Activated naive CD8-positive, alpha-beta T cell treated with anti-CD3 and anti-CD28 coated beads, Interleukin-2, amount 50 U/mL, for 24 hours (primary cell): Measurements from ENCODE around the gene CD81.
"Not testable (repeated sequence)": the region's sequence is repeated elsewhere in the genome, so short reads cannot be mapped to it uniquely, and the experiment has no call there.

Experiments used
- ATAC-seq: fragments of 150-1000 bp; cut with Tn5 transposase; one replicate; pipeline ENCODE4 v1.10.0; 2021
- DNase-seq: peaks from one replicate; pipeline ENCODE4 v3.0.0; 2021
- H3K27ac Mint-ChIP-seq: one replicate; pipeline ENCODE4 v1.8.0; 2021; ENCODE audit warnings: mild to moderate bottlenecking, mixed read lengths
- H3K27me3 Mint-ChIP-seq: one replicate; pipeline ENCODE4 v1.8.0; 2021; ENCODE audit warnings: mixed read lengths
- H3K36me3 Mint-ChIP-seq: one replicate; pipeline ENCODE4 v1.8.0; 2021; ENCODE audit warnings: low read depth, mixed read lengths
- H3K4me1 Mint-ChIP-seq: one replicate; pipeline ENCODE4 v1.8.0; 2021; ENCODE audit warnings: mixed read lengths
- H3K4me3 Mint-ChIP-seq: one replicate; pipeline ENCODE4 v1.8.0; 2021; ENCODE audit warnings: mild to moderate bottlenecking, moderate library complexity, mixed read lengths
- H3K9me3 Mint-ChIP-seq: one replicate; pipeline ENCODE4 v1.8.0; 2021; ENCODE audit warnings: mixed read lengths

The CD81 gene

DNA sequence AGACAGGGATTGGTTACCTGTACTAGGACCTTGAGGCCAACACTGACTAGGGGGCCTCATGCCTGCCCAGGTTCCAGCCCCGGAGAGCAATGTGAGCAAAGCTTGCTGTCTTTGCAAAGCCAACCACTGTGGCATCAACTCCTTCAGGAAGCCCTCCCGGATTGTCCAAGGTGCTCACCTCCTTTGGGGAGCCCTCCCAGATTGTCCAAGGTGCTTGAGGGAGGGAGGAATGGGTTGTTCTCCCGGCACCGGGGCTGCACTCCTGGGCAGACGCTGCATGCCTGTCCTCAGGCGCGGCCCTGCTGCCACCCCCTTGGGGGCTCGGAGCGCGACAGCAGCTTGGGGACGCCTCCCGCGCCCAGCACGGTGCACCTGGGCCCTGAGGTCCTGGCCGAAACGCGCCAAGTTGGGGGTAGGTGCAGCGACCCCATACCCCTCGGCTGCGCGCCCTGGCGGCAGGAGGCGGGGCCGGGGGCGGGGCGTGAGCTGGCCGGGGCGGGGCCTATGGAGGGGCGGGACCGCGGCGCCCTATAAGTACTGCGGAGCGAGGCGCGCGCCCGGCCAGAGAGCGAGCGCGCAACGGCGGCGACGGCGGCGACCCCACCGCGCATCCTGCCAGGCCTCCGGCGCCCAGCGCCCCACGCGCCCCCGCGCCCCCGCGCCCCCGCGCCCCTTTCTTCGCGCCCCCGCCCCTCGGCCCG is at the start of gene CD81:
Gene CD81 (plus strand): TSS at position 560 of the 701 bp plus-strand sequence. CDS start 240 bp downstream, outside the sequence.
- Mint-ChIP-seq H3K27ac (peak within 1 kb of the TSS; percentile 82), H3K27me3 (no peaks in the 10 kb centered on the region), H3K9me3 (no peaks in the 10 kb centered on the region), H3K4me1 (peaks cover 28% of the 10 kb centered on the region), H3K36me3 (no peaks in the 10 kb centered on the region), H3K4me3 (peak within 1 kb of the TSS; percentile 89)
- peak; percentile 62 for ATAC-seq
- DNase-seq = peak; percentile 67

GRCh38 chr11:2328021-2328420 is 49.1 kb upstream of the CD81 start:
- Mint-ChIP-seq H3K36me3 (no peaks in the 10 kb centered on the region), H3K9me3 (peaks cover under 1% of the 10 kb centered on the region), H3K27me3 (peaks cover 15% of the 10 kb centered on the region), H3K4me3 (no peak overlapping the region), H3K4me1 (no peaks in the 10 kb centered on the region), H3K27ac (no peak overlapping the region)
- no peak for DNase-seq
- no peak for ATAC-seq

DNA sequence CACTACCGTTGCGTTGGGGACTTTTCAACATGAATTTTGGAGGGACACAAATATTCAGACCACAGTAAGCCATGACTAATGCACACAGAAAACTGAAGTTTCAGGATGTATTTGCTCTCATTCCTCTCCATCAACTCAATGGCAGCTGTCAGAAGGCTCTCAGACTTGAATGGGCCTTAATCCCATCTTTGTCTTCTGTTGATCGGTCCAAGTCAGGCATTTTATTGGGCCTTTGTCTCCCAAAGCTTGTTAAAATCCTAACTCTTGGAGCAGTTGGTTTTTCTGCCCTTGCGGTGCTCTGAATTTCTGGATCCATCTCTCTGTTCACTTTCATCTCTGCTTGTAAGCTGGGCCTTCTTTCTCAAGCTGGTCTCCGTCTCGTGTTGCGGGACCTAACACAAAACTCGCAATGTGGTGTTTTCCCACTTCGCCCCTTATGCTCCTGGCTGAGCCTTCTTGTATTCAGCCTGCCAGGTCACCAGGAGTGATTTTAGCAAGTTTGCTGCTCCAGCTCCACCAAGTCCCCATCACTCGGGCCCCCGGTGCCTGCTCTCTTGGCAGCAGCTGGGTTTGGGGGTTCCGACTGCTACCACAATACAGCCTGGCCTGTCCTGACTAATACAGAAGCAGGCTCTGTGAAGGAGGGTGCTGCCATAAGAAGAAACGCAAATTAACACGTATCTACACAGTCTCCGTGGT is 48.3 kb upstream of the CD81 start:
- H3K27ac Mint-ChIP-seq = no peak overlapping the region
- H3K4me1 Mint-ChIP-seq = no peaks in the 10 kb centered on the region

DNA sequence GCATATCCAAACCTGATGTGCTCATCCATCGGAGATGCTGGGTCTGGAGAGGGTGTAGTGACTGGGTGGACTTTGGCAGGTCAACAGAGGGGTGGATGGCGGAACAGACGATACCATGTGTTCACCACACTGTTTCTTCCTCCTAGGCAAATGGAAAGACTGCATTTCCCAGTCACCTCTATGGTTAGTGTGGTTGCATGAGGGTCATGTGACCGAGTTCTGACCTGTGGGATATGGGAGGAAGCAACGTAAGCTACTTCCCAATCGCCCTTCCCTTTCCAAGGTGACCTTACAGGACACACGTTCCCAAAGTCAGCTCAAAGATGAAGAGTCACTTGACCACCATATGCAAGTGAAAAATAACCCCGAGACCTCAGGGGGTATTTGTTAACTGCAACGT is 47.6 kb upstream of the CD81 start:
- Mint-ChIP-seq H3K4me3 (no peak overlapping the region), H3K4me1 (no peaks in the 10 kb centered on the region), H3K27me3 (peaks cover 15% of the 10 kb centered on the region), H3K27ac (no peak overlapping the region), H3K36me3 (no peaks in the 10 kb centered on the region), H3K9me3 (no peaks in the 10 kb centered on the region)
- ATAC-seq (no peak), DNase-seq (no peak)

More for the DNA sequence above, 48.3 kb upstream of the CD81 start:
- Mint-ChIP-seq H3K9me3 (no peaks in the 10 kb centered on the region), H3K36me3 (no peaks in the 10 kb centered on the region), H3K27me3 (peaks cover 15% of the 10 kb centered on the region), H3K4me3 (no peak overlapping the region)
- DNase-seq = no peak
- ATAC-seq = no peak

DNA sequence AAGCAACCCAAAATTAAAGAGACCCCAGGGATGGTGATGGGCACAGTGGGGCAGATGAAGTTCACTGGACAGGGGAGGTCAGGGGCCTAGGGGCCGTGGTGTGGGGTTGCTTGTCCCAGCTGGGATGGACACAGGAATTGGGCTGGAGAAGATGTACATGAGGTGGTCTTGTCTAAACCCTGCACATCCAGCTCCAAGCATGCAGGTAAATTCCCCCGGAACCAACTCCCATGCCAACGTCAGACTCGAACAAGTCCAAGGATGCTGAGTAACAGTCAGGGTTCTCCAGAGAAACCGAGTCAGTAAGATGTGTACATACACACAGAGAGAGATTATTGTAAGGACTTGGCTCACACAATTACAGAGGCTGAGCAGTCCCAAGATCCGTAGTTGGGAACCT is 46.4 kb upstream of the CD81 start:
- H3K9me3 Mint-ChIP-seq = no peaks in the 10 kb centered on the region
- no peak for ATAC-seq
- no peak overlapping the region for H3K4me3 Mint-ChIP-seq
- no peak for DNase-seq
- no peak overlapping the region for H3K27ac Mint-ChIP-seq
- no peaks in the 10 kb centered on the region for H3K4me1 Mint-ChIP-seq
- H3K36me3 Mint-ChIP-seq = no peaks in the 10 kb centered on the region
- H3K27me3 Mint-ChIP-seq = peaks cover 15% of the 10 kb centered on the region

GRCh38 chr11:2331404-2331803 is 45.7 kb upstream of the CD81 start:
- Mint-ChIP-seq H3K4me3 (no peak overlapping the region), H3K27ac (no peak overlapping the region), H3K4me1 (no peaks in the 10 kb centered on the region), H3K36me3 (no peaks in the 10 kb centered on the region), H3K27me3 (peaks cover 15% of the 10 kb centered on the region), H3K9me3 (no peaks in the 10 kb centered on the region)
- ATAC-seq = no peak
- no peak for DNase-seq

GRCh38 chr11:2332569-2332968 is 44.5 kb upstream of the CD81 start:
- H3K27ac Mint-ChIP-seq, ATAC-seq, H3K4me3 Mint-ChIP-seq, DNase-seq, H3K36me3 Mint-ChIP-seq, H3K9me3 Mint-ChIP-seq, H3K4me1 Mint-ChIP-seq: not testable (repeated sequence)
- peaks cover 24% of the 10 kb centered on the region for H3K27me3 Mint-ChIP-seq

DNA sequence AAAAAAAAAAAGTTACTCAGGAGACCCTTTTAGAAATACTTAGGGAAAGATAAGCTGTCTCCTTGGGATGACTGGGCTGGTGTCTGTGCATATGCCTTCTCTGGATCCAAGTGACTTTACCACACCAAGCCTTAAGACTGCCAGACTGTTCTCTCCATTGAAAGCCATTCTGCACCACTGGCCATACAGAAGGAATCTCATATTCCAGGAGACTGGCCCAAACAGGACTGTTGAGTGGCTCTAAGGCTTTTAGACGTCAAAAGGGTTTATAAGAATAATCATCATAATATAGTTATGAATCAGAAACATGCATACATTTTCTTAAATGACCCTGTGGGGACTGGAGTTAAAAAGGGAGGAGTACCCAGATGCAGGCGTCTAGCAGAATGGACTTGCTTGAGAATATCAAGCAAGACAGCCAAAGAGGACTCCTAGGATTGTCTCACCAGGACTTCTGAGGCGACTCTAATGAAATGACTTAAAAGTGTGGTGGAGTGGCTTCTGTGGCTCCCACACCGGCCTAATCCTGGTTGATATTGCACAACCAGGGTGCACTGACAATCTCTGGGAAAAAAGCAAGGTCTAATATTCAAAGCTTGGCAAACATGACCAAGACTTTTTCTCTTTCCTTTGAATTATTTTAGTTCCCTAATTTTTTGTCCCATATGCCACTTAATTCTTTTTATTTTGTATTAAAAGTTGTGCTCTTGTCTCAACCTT is 43.5 kb upstream of the CD81 start:
- H3K9me3 Mint-ChIP-seq, H3K4me3 Mint-ChIP-seq, H3K27ac Mint-ChIP-seq, DNase-seq, H3K36me3 Mint-ChIP-seq, ATAC-seq, H3K4me1 Mint-ChIP-seq: not testable (repeated sequence)
- H3K27me3 Mint-ChIP-seq = peaks cover 26% of the 10 kb centered on the region

DNA sequence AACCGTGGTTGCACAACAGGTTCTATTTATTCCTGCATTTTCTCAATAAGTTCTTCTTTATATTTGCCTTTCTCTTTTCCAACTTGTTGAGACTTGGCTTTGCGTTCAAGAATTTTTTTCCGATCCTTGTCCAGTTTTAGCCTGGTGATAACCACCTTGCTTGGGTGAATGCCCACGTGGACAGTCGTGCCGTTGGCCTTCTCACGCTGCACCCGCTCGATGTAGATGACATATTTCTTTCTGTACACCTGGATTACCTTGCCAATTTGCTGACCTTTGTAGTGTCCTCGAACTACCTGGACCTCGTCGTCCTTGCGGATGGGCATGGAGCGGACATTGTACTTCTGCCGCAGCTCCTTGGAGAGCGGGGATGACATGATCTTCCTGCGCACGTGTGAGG is 41.8 kb upstream of the CD81 start:
- H3K4me1 Mint-ChIP-seq, H3K4me3 Mint-ChIP-seq, ATAC-seq, H3K9me3 Mint-ChIP-seq, H3K36me3 Mint-ChIP-seq, DNase-seq, H3K27ac Mint-ChIP-seq: not testable (repeated sequence)
- peaks cover 27% of the 10 kb centered on the region for H3K27me3 Mint-ChIP-seq

- H3K27me3 Mint-ChIP-seq = peaks cover 19% of the 10 kb centered on the region
- not testable (repeated sequence) for H3K9me3 Mint-ChIP-seq, ATAC-seq, H3K27ac Mint-ChIP-seq, H3K36me3 Mint-ChIP-seq, H3K4me3 Mint-ChIP-seq, DNase-seq, H3K4me1 Mint-ChIP-seq
Observed at GRCh38 chr11:2338760-2339159, 38.4 kb upstream of the CD81 start.

- Mint-ChIP-seq H3K36me3 (no peaks in the 10 kb centered on the region), H3K27me3 (peaks cover 11% of the 10 kb centered on the region), H3K27ac (no peak overlapping the region), H3K9me3 (peaks cover 6% of the 10 kb centered on the region), H3K4me1 (no peaks in the 10 kb centered on the region), H3K4me3 (no peak overlapping the region)
- ATAC-seq (no peak), DNase-seq (no peak)
Observed at GRCh38 chr11:2342557-2342956, 34.6 kb upstream of the CD81 start.

- H3K27ac Mint-ChIP-seq = no peak overlapping the region
- no peak for ATAC-seq
- H3K4me1 Mint-ChIP-seq = no peaks in the 10 kb centered on the region
- peaks cover 6% of the 10 kb centered on the region for H3K9me3 Mint-ChIP-seq
- DNase-seq = no peak
- H3K36me3 Mint-ChIP-seq = no peaks in the 10 kb centered on the region
- H3K27me3 Mint-ChIP-seq = peaks cover 7% of the 10 kb centered on the region
- H3K4me3 Mint-ChIP-seq = no peak overlapping the region
Observed at GRCh38 chr11:2342981-2343380, 34.1 kb upstream of the CD81 start.

GRCh38 chr11:2343502-2343901 is 33.6 kb upstream of the CD81 start:
- ATAC-seq (no peak), DNase-seq (no peak)
- Mint-ChIP-seq H3K4me3 (no peak overlapping the region), H3K4me1 (no peaks in the 10 kb centered on the region), H3K27ac (no peak overlapping the region), H3K36me3 (no peaks in the 10 kb centered on the region), H3K9me3 (peaks cover 6% of the 10 kb centered on the region), H3K27me3 (peaks cover 4% of the 10 kb centered on the region)

DNA sequence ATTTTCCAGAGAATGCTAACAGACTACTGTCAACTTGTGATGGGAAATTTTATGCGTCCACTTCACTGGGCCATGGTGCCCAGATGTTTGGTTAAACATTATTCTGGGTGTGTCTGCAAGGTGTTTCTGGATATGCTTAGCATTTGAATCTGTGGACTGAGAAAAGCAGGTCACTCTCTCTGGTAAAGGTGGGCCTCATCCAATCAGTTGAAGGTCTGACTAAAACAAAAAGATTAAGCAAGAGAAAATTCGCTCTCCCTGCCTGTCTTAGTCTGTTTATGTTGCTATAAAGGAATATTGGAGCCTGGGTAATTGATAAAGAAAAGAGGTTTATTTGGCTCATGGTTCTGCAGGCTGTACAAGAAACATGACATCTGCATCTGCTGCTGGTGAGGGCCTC is 32.1 kb upstream of the CD81 start:
- no peak for ATAC-seq
- no peaks in the 10 kb centered on the region for H3K4me1 Mint-ChIP-seq
- H3K27ac Mint-ChIP-seq = no peak overlapping the region

DNA sequence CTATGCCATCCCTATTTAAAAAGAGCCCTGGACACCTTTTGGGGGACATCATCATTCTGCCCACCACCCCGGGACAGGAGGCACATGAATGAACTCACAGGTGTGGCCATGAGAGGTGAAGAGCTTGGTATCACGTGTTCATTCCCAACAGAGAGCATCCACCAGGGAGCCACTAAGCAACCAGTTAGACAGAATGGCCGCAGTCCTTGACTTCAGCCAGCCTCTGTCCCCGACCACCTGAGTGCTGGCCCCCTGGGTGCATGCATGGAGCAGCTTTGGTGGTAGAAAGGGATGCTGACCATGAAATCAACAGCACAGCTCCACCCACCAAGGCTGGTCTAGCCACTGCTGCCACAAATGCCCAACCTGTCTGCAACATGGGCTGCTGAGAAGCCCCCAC is 31.1 kb upstream of the CD81 start:
- no peak overlapping the region for H3K4me3 Mint-ChIP-seq
- no peaks in the 10 kb centered on the region for H3K36me3 Mint-ChIP-seq
- peaks cover 6% of the 10 kb centered on the region for H3K9me3 Mint-ChIP-seq
- DNase-seq (no peak), ATAC-seq (no peak)
- no peaks in the 10 kb centered on the region for H3K4me1 Mint-ChIP-seq
- no peak overlapping the region for H3K27ac Mint-ChIP-seq
- H3K27me3 Mint-ChIP-seq = no peaks in the 10 kb centered on the region

More for the DNA sequence above, 32.1 kb upstream of the CD81 start:
- no peak for DNase-seq
- no peak overlapping the region for H3K4me3 Mint-ChIP-seq
- peaks cover 6% of the 10 kb centered on the region for H3K9me3 Mint-ChIP-seq
- H3K36me3 Mint-ChIP-seq = no peaks in the 10 kb centered on the region
- no peaks in the 10 kb centered on the region for H3K27me3 Mint-ChIP-seq
